ENCODE measurements around the gene THBD.

DNA sequence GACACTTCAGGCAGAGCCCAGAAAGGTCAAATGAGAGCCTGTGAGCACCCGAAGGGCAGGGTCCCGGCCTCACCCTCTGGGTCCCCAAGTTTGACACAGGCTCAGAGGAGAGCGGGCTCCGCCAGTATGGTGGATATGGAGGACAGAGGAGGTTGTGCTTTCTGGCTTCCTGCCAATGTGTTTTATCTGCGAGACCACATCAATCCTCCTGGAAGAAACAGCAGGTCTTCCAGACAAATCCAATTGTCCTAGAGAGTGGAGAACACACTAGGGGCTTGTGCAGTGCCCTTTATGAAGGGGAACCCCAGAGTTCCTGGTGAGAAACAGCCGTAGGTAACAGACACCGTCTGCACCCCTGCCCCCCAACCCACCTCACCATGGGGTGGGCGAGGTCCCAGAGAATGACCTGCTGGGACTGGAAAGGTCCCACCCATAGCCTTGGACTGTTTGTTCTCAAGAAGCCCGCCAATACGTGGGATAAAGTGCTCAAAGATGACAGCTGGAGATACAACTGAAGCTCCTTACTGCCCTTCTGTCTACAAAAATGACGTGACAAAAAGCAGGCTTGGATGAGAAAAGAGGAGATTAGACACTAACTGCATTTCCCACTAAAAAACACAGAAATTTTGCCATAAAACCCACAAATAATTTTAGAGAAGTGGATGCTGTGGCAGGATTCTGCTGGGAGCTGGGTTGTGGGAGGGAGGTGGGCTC is 38.3 kb downstream of the THBD start:
- TF ChIP-seq, protein P1, sequence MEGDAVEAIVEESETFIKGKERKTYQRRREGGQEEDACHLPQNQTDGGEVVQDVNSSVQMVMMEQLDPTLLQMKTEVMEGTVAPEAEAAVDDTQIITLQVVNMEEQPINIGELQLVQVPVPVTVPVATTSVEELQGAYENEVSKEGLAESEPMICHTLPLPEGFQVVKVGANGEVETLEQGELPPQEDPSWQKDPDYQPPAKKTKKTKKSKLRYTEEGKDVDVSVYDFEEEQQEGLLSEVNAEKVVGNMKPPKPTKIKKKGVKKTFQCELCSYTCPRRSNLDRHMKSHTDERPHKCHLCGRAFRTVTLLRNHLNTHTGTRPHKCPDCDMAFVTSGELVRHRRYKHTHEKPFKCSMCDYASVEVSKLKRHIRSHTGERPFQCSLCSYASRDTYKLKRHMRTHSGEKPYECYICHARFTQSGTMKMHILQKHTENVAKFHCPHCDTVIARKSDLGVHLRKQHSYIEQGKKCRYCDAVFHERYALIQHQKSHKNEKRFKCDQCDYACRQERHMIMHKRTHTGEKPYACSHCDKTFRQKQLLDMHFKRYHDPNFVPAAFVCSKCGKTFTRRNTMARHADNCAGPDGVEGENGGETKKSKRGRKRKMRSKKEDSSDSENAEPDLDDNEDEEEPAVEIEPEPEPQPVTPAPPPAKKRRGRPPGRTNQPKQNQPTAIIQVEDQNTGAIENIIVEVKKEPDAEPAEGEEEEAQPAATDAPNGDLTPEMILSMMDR (conservative IDR thresholded peaks at IDR 0.05; ENCODE audit: low read depth, low read length), result no peak
- TF ChIP-seq MAFK (IDR thresholded peaks at IDR 0.05; ENCODE audit: low read depth, low read length) (no peak), MAZ (IDR thresholded peaks at IDR 0.05; ENCODE audit: borderline replicate concordance, low read depth, low read length) (no peak), RAD21 (IDR thresholded peaks at IDR 0.05; ENCODE audit: low read length) (no peak)
